GM12892 (cell line): ENCODE data around the gene SOS2.

Experiments
- POLR2A ChIP-seq: IDR thresholded peaks from 2 replicates; pipeline ENCODE4 v1.6.1; 2011; ENCODE audit warnings: low read depth, low read length, control low read depth
- TAF1 ChIP-seq: IDR thresholded peaks from 2 replicates; pipeline ENCODE4 v1.6.1; 2011; ENCODE audit warnings: low read depth, mild to moderate bottlenecking, control low read depth, low read length, borderline replicate concordance

DNA sequence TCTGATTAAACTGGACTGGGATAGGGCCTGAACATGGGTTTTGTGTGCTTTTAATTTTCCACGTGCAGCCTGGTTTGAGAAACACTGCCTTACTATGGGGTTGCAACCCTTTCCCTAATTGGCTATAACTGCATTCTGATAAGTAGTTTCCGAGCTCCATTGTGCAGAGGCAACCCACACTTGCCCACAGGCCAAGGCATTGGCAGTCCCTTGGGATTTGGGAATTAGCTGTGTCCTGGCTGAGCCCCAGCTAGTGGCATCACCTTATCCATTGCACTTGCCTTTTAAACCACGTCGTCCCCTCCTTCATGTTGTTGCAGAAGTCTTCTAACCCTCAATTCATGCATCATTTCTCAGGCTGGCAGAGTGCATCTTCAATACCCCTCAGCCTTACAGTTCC lies 125.2 kb downstream of the SOS2 start:
- TF ChIP-seq TAF1 (no peak), POLR2A (no peak)
